ENCODE measurements around the gene ELN. TPM values are rescaled to one million over a fixed set of nuclear protein-coding genes. Genes with fewer than 3 reads are reported as not detected.

Gene ELN
- total RNA-seq, 1 donor from 2014 or later, result 8.1 TPM

- DNase-seq (ENCODE audit: low spot score) (no peak), ATAC-seq (no peak)
Measured at GRCh38 chr7:74058486-74058885, 30.5 kb downstream of the ELN start.

- DNase-seq (ENCODE audit: low spot score) (no peak), ATAC-seq (no peak)
Measured at GRCh38 chr7:74059037-74059436, 31.1 kb downstream of the ELN start.

- peak; percentile 75 for ATAC-seq
- DNase-seq (ENCODE audit: low spot score), result peak; percentile 96
Measured at GRCh38 chr7:74059681-74060588, 32.0 kb downstream of the ELN start.

GRCh38 chr7:74061840-74062539 lies 34.0 kb downstream of the ELN start:
- ATAC-seq (peak; percentile 81), DNase-seq (ENCODE audit: low spot score) (peak; percentile 90)

GRCh38 chr7:74063223-74063641 lies 35.3 kb downstream of the ELN start:
- ATAC-seq (no peak), DNase-seq (ENCODE audit: low spot score) (no peak)

- DNase-seq (ENCODE audit: low spot score) (no peak), ATAC-seq (no peak)
Measured at GRCh38 chr7:74063646-74064045, 35.7 kb downstream of the ELN start.

GRCh38 chr7:74064696-74065095 lies 36.7 kb downstream of the ELN start:
- no peak for DNase-seq (ENCODE audit: low spot score)
- no peak for ATAC-seq

- DNase-seq (ENCODE audit: low spot score) (no peak), ATAC-seq (no peak)
Measured at GRCh38 chr7:74066626-74067025, 38.7 kb downstream of the ELN start.

GRCh38 chr7:74068378-74069085 lies 40.6 kb downstream of the ELN start:
- no peak for ATAC-seq

GRCh38 chr7:74069086-74069541 lies 41.1 kb downstream of the ELN start:
- DNase-seq (ENCODE audit: low spot score) (no peak), ATAC-seq (no peak)

More at GRCh38 chr7:74068378-74069085, 40.6 kb downstream of the ELN start:
- no peak for DNase-seq (ENCODE audit: low spot score)

- DNase-seq (ENCODE audit: low spot score) (no peak), ATAC-seq (no peak)
Measured at GRCh38 chr7:74069790-74070618, 42.0 kb downstream of the ELN start.

GRCh38 chr7:74070619-74070921 lies 42.6 kb downstream of the ELN start:
- ATAC-seq, result no peak
- DNase-seq (ENCODE audit: low spot score), result no peak

GRCh38 chr7:74071121-74071520 lies 43.1 kb downstream of the ELN start:
- DNase-seq (ENCODE audit: low spot score) (no peak), ATAC-seq (no peak)

GRCh38 chr7:74074770-74075169 lies 46.8 kb downstream of the ELN start:
- DNase-seq (ENCODE audit: low spot score), result no peak
- ATAC-seq, result no peak

GRCh38 chr7:74078461-74078860 lies 50.5 kb downstream of the ELN start:
- no peak for DNase-seq (ENCODE audit: low spot score)
- no peak for ATAC-seq

- ATAC-seq, result no peak
- no peak for DNase-seq (ENCODE audit: low spot score)
Measured at GRCh38 chr7:74082770-74083116, 54.8 kb downstream of the ELN start.

- peak; percentile 80 for DNase-seq (ENCODE audit: low spot score)
Measured at GRCh38 chr7:74083117-74083876, 55.3 kb downstream of the ELN start, which contains the start of gene LIMK1. Gene LIMK1 (plus strand): TSS chr7:74083804. CDS start chr7:74083991, 187 bp downstream.

GRCh38 chr7:74083928-74084721 lies 56.2 kb downstream of the ELN start:
- DNase-seq (ENCODE audit: low spot score) (no peak), ATAC-seq (peak; percentile 39)

More at GRCh38 chr7:74083117-74083876, 55.3 kb downstream of the ELN start, which contains the start of gene LIMK1:
- ATAC-seq, result peak; percentile 98

Data from left lobe of liver (tissue), 2 donors.